Sigmoid colon (tissue), 7 donors: Measurements from ENCODE around the gene ERGIC3. TPM values are rescaled to one million over a fixed set of nuclear protein-coding genes. Genes with fewer than 3 reads are reported as not detected.

ENCODE experiments used
- DNase-seq: peaks from one replicate; pipeline ENCODE4 v3.0.0-alpha.2; 2019
- H3K27ac ChIP-seq, 4 donors: fragments of 200-600 bp; sonication (generic); one replicate each; pipeline ENCODE4 v1.5.1; 2016 to 2019; ENCODE audit warnings: mild to moderate bottlenecking in 1 of 4
- H3K27me3 ChIP-seq, 3 donors: fragments of 200-600 bp; sonication (generic); one replicate each; pipeline ENCODE4 v1.5.1; 2019; ENCODE audit warnings: mild to moderate bottlenecking in 1 of 3
- H3K36me3 ChIP-seq, 4 donors: fragments of 200-600 bp; sonication (generic); one replicate each; pipeline ENCODE4 v1.5.1; 2016 to 2019
- H3K4me1 ChIP-seq, 4 donors: fragments of 200-600 bp; sonication (generic); one replicate each; pipeline ENCODE4 v1.5.1; 2017 to 2019
- H3K4me3 ChIP-seq, 4 donors: fragments of 200-600 bp; sonication (generic); one replicate each; pipeline ENCODE4 v1.5.1; 2017 to 2019; ENCODE audit warnings: mild to moderate bottlenecking in 2 of 4, moderate library complexity in 1 of 4
- H3K9me3 ChIP-seq, 4 donors: fragments of 200-600 bp in 3 of 4; sonication (generic) in 3 of 4; one replicate each; pipeline versions ENCODE4 v1.5.1 to v1.6.1; 2013 to 2019
- CTCF ChIP-seq, 4 experiments: fragments of 450-650 bp in 3 of 4; fragments of 200-600 bp in 1 of 4; IDR thresholded peaks; one replicate each; pipeline ENCODE4 v1.5.1; 2016 to 2019; ENCODE audit warnings: antibody characterized with exemption in 4 of 4, mild to moderate bottlenecking in 3 of 4, moderate library complexity in 2 of 4
- EP300 ChIP-seq, 4 donors: sonication (generic); formaldehyde crosslinking; IDR thresholded peaks; one replicate each; pipeline ENCODE4 v1.6.1; 2017; ENCODE audit warnings: antibody characterized with exemption in 4 of 4
- POLR2A ChIP-seq, 2 donors: fragments of 450-650 bp; IDR thresholded peaks; one replicate each; pipeline ENCODE4 v1.6.1; 2016; ENCODE audit warnings: antibody characterized with exemption in 2 of 2, mild to moderate bottlenecking in 2 of 2, moderate library complexity in 2 of 2
- POLR2AphosphoS5 ChIP-seq, 4 donors: sonication (generic); formaldehyde crosslinking; IDR thresholded peaks; one replicate each; pipeline ENCODE4 v1.6.1; 2017; ENCODE audit warnings: antibody characterized with exemption in 4 of 4
- WGBS, 2 donors: extraction: QIAGEN DNeasy Blood & Tissue Kit; methylation state at CpG; one replicate each; pipeline ENCODE4 v1.1.7; 2013; 5-methylcytosine and 5-hydroxymethylcytosine counted together
- intact Hi-C: fragments of 100-400 bp; cut with DNase I; formaldehyde crosslinking; loops from one replicate; pipeline ENCODE4 v1.15.1; 2023
- polyA plus RNA-seq, 3 donors: library from polyadenylated mRNA; stranded (reverse); fragments of 200-250 nt; gene quantifications; one replicate each; pipeline ENCODE4 v1.2.3, GENCODE V29; 2013
- total RNA-seq, 4 donors: library from RNA; depleted of rRNA; stranded (reverse); fragments of >200 nt; gene quantifications; one replicate each; pipeline ENCODE4 v1.1.0, GENCODE V29; 2016
- donor health status: healthy with polysubstance abuse.
- donor health status: Bipolar disorder and iron deficiency.
- donor health status: healthy.

The ERGIC3 gene
- total and polyA plus RNA-seq, 7 donors = 113 to 230 (median 184) TPM

- intact Hi-C loops = no loop called here
- no peaks in the 10 kb centered on the region for H3K9me3 ChIP-seq
Observed at GRCh38 chr20:35595456-35595855, 53.6 kb downstream of the ERGIC3 start.

GRCh38 chr20:35595901-35596300 lies 54.0 kb downstream of the ERGIC3 start:
- Histone ChIP-seq H3K9me3 (no peaks in the 10 kb centered on the region), H3K4me1 (peaks cover 0 to 6% (median 5%) of the 10 kb centered on the region in 4 donors), H3K4me3 (no peak overlapping the region), H3K36me3 (no peaks in the 10 kb centered on the region), H3K27ac (no peak overlapping the region), H3K27me3 (peaks cover 0 to 22% (median 5%) of the 10 kb centered on the region in 3 donors)
- intact Hi-C loops = no loop called here
- TF ChIP-seq EP300 (IDR thresholded peaks at IDR 0.05) (no peak), CTCF (IDR thresholded peaks at IDR 0.05) (no peak), POLR2AphosphoS5 (IDR thresholded peaks at IDR 0.05) (no peak), POLR2A (IDR thresholded peaks at IDR 0.05) (no peak)
- WGBS, 2 donors = 43 to 71% methylated on average over 7 of the region's 7 CpGs
- no peak for DNase-seq

More at GRCh38 chr20:35595456-35595855, 53.6 kb downstream of the ERGIC3 start:
- Histone ChIP-seq H3K4me3 (no peak overlapping the region), H3K27ac (no peak overlapping the region), H3K27me3 (peaks cover 0 to 18% (median 5%) of the 10 kb centered on the region in 3 donors), H3K36me3 (no peaks in the 10 kb centered on the region), H3K4me1 (peaks cover 0 to 2% (median under 1%) of the 10 kb centered on the region in 4 donors)
- 62 to 93% methylated on average over 17 of the region's 17 CpGs for WGBS, 2 donors
- no peak for DNase-seq
- TF ChIP-seq POLR2AphosphoS5 (IDR thresholded peaks at IDR 0.05) = no peak
- TF ChIP-seq CTCF (IDR thresholded peaks at IDR 0.05) = no peak
- TF ChIP-seq POLR2A (IDR thresholded peaks at IDR 0.05) = no peak
- no peak for TF ChIP-seq EP300 (IDR thresholded peaks at IDR 0.05)

GRCh38 chr20:35597186-35597585 lies 55.3 kb downstream of the ERGIC3 start:
- no peak for DNase-seq

GRCh38 chr20:35598476-35598875 lies 56.6 kb downstream of the ERGIC3 start:
- WGBS, 2 donors = 15 to 54% methylated on average over 7 of the region's 7 CpGs

More at GRCh38 chr20:35597186-35597585, 55.3 kb downstream of the ERGIC3 start:
- Histone ChIP-seq H3K27ac (no peak overlapping the region), H3K9me3 (no peaks in the 10 kb centered on the region), H3K36me3 (no peaks in the 10 kb centered on the region), H3K4me1 (peaks cover 0 to 19% (median 18%) of the 10 kb centered on the region in 4 donors), H3K4me3 (no peak overlapping the region), H3K27me3 (peaks cover 0 to 29% (median 5%) of the 10 kb centered on the region in 3 donors)
- intact Hi-C loops = no loop called here
- WGBS, 2 donors = 95 to 98% methylated on average over 2 of the region's 2 CpGs
- TF ChIP-seq POLR2A (IDR thresholded peaks at IDR 0.05) = no peak
- TF ChIP-seq POLR2AphosphoS5 (IDR thresholded peaks at IDR 0.05) = no peak
- no peak for TF ChIP-seq CTCF (IDR thresholded peaks at IDR 0.05)
- TF ChIP-seq EP300 (IDR thresholded peaks at IDR 0.05) = no peak

More at GRCh38 chr20:35598476-35598875, 56.6 kb downstream of the ERGIC3 start:
- no peak for DNase-seq
- Histone ChIP-seq H3K4me3 (no peak overlapping the region), H3K27me3 (peaks cover 0 to 29% (median 5%) of the 10 kb centered on the region in 3 donors), H3K27ac (no peak overlapping the region), H3K9me3 (no peaks in the 10 kb centered on the region), H3K4me1 (peaks cover 0 to 19% (median 19%) of the 10 kb centered on the region in 4 donors), H3K36me3 (no peaks in the 10 kb centered on the region)
- no peak for TF ChIP-seq POLR2A (IDR thresholded peaks at IDR 0.05)
- TF ChIP-seq CTCF (IDR thresholded peaks at IDR 0.05) = no peak
- intact Hi-C loops = no loop called here
